ENCODE data around the gene DAO. TPM values are rescaled to one million over a fixed set of nuclear protein-coding genes. Genes with fewer than 3 reads are reported as not detected.

Gene DAO
- total RNA-seq, 1 experiment from 2014 or later, result not detected

GRCh38 chr12:108940138-108940537 lies 60.2 kb downstream of the DAO start:
- Histone ChIP-seq H3K4me1 (replicated peaks; ENCODE audit: insufficient read depth) (no peaks in the 10 kb centered on the region), H3K9me3 (ENCODE audit: insufficient read depth, low read depth) (no peaks in the 10 kb centered on the region), H3K9me2 (ENCODE audit: insufficient read depth) (no peaks in the 10 kb centered on the region), H3K36me3 (ENCODE audit: low read depth) (no peaks in the 10 kb centered on the region), H3K79me2 (ENCODE audit: low read depth) (no peaks in the 10 kb centered on the region), H3K4me2 (no peak overlapping the region), H3K27me3 (ENCODE audit: insufficient read depth, low read depth) (peaks cover 25% of the 10 kb centered on the region), H3F3A (ENCODE audit: insufficient read depth, low read depth) (no peaks in the 10 kb centered on the region), H2AFZ (no peak overlapping the region), H3K4me3 (no peak overlapping the region), H3K27ac (no peak overlapping the region), H4K20me1 (ENCODE audit: insufficient read depth) (no peaks in the 10 kb centered on the region)
- intact Hi-C loops (cut with micrococcal nuclease; ENCODE audit: unreplicated experiment), result no loop called here
- CTCF ChIA-PET, result no interaction called here
- TF ChIP-seq CTCF (conservative IDR thresholded peaks at IDR 0.05) (no peak), EZH2 (IDR thresholded peaks at IDR 0.05; ENCODE audit: low read depth) (no peak)
- POLR2A ChIA-PET (ENCODE audit: unreplicated experiment), result no interaction called here
- DNase-seq, result no peak
- BruUV-seq (replicated peaks), result no TSS peak

- Histone ChIP-seq H3K27me3 (ENCODE audit: insufficient read depth, low read depth) (peaks cover 11% of the 10 kb centered on the region), H3F3A (ENCODE audit: insufficient read depth, low read depth) (no peaks in the 10 kb centered on the region), H3K9me2 (ENCODE audit: insufficient read depth) (no peaks in the 10 kb centered on the region), H3K4me2 (no peak overlapping the region), H3K79me2 (ENCODE audit: low read depth) (no peaks in the 10 kb centered on the region), H3K36me3 (ENCODE audit: low read depth) (no peaks in the 10 kb centered on the region), H3K27ac (no peak overlapping the region), H2AFZ (no peak overlapping the region), H3K4me3 (no peak overlapping the region), H3K4me1 (replicated peaks; ENCODE audit: insufficient read depth) (no peaks in the 10 kb centered on the region), H4K20me1 (ENCODE audit: insufficient read depth) (no peaks in the 10 kb centered on the region), H3K9me3 (ENCODE audit: insufficient read depth, low read depth) (no peaks in the 10 kb centered on the region)
- no TSS peak for BruUV-seq (replicated peaks)
- intact Hi-C loops (cut with micrococcal nuclease; ENCODE audit: unreplicated experiment), result no loop called here
- ChIA-PET POLR2A (ENCODE audit: unreplicated experiment) (no interaction called here), CTCF (no interaction called here)
- TF ChIP-seq CTCF (conservative IDR thresholded peaks at IDR 0.05) (no peak), EZH2 (IDR thresholded peaks at IDR 0.05; ENCODE audit: low read depth) (no peak)
- DNase-seq, result no peak
These were observed 67.2 kb downstream of the DAO start for GRCh38 chr12:108947097-108947496.

GRCh38 chr12:108948367-108948766 lies 68.5 kb downstream of the DAO start:
- H4K20me1 ChIP-seq (ENCODE audit: insufficient read depth), result no peaks in the 10 kb centered on the region
- no peaks in the 10 kb centered on the region for H3F3A ChIP-seq (ENCODE audit: insufficient read depth, low read depth)
- H3K4me2 ChIP-seq, result no peak overlapping the region
- H3K36me3 ChIP-seq (ENCODE audit: low read depth), result no peaks in the 10 kb centered on the region
- no peaks in the 10 kb centered on the region for H3K79me2 ChIP-seq (ENCODE audit: low read depth)
- peaks cover 11% of the 10 kb centered on the region for H3K27me3 ChIP-seq (ENCODE audit: insufficient read depth, low read depth)
- no peak overlapping the region for H3K27ac ChIP-seq
- POLR2A ChIA-PET (ENCODE audit: unreplicated experiment), result no interaction called here
- no peak for DNase-seq
- no peak for TF ChIP-seq EZH2 (IDR thresholded peaks at IDR 0.05; ENCODE audit: low read depth)
- no peak for TF ChIP-seq CTCF (conservative IDR thresholded peaks at IDR 0.05)
- CTCF ChIA-PET, result no interaction called here
- no peaks in the 10 kb centered on the region for H3K9me3 ChIP-seq (ENCODE audit: insufficient read depth, low read depth)
- no TSS peak for BruUV-seq (replicated peaks)
- intact Hi-C loops (cut with micrococcal nuclease; ENCODE audit: unreplicated experiment), result no loop called here
- H3K4me3 ChIP-seq, result no peak overlapping the region
- H3K9me2 ChIP-seq (ENCODE audit: insufficient read depth), result no peaks in the 10 kb centered on the region
- H2AFZ ChIP-seq, result no peak overlapping the region
- no peaks in the 10 kb centered on the region for H3K4me1 ChIP-seq (replicated peaks; ENCODE audit: insufficient read depth)

Measured in PC-9 (cell line).